Measurements from ENCODE around the gene ELF1. TPM values are rescaled to one million over a fixed set of nuclear protein-coding genes. Genes with fewer than 3 reads are reported as not detected.

The ELF1 gene
- total and polyA plus RNA-seq, 2 experiments from 2014 or later, result 7.0 to 12.7 TPM

- TF ChIP-seq ZNF462 (CRISPR knock-in tag; IDR thresholded peaks at IDR 0.05) (no peak), EZH2phosphoT487 (IDR thresholded peaks at IDR 0.05; ENCODE audit: unreplicated experiment) (no peak), CTCF (conservative IDR thresholded peaks at IDR 0.05; ENCODE audit: low read depth in 2 of 2) (no peak), CREB1 (CRISPR knock-in tag; IDR thresholded peaks at IDR 0.05; ENCODE audit: low read depth) (no peak), STAT1 (IDR thresholded peaks at IDR 0.05; ENCODE audit: unreplicated experiment) (no peak), NANOG (IDR thresholded peaks at IDR 0.05; ENCODE audit: borderline replicate concordance) (no peak)
These were observed 13.7 kb upstream of the ELF1 start (continued) for GRCh38 chr13:41032691-41033376.

GRCh38 chr13:41029629-41030028 is 10.5 kb upstream of the ELF1 start:
- no peaks in the 10 kb centered on the region for H4K20me1 ChIP-seq (replicated peaks; ENCODE audit: insufficient read depth)
- H3K27me3 Mint-ChIP-seq (ENCODE audit: insufficient read depth, low read depth, poor library complexity), result no peaks in the 10 kb centered on the region
- ATAC-seq, result peak; percentile 80
- no peak for TF ChIP-seq NANOG (IDR thresholded peaks at IDR 0.05; ENCODE audit: borderline replicate concordance)
- TF ChIP-seq CTCF (conservative IDR thresholded peaks at IDR 0.05; ENCODE audit: low read depth in 2 of 2), result peak; percentile 71 to 80
- no peak for TF ChIP-seq ZNF331 (CRISPR knock-in tag; IDR thresholded peaks at IDR 0.05; ENCODE audit: low read depth)
- no peak for TF ChIP-seq REST (IDR thresholded peaks at IDR 0.05; ENCODE audit: unreplicated experiment)
- TF ChIP-seq STAT1 (IDR thresholded peaks at IDR 0.05; ENCODE audit: unreplicated experiment), result no peak

More at GRCh38 chr13:41029629-41030028, 10.5 kb upstream of the ELF1 start:
- no peaks in the 10 kb centered on the region for H3K9me2 ChIP-seq (ENCODE audit: insufficient read depth)
- H2AFZ ChIP-seq, result no peak overlapping the region
- peaks cover under 1% of the 10 kb centered on the region for H3K4me1 Mint-ChIP-seq
- no peak overlapping the region for H3K27ac ChIP-seq (ENCODE audit: low read depth)
- H3F3A ChIP-seq (replicated peaks; ENCODE audit: low read depth), result no peaks in the 10 kb centered on the region
- peak; percentile 70 for DNase-seq (ENCODE audit: low spot score)
- H3K36me3 ChIP-seq (ENCODE audit: insufficient read depth), result no peaks in the 10 kb centered on the region
- no peak overlapping the region for H3K4me2 ChIP-seq
- H3K36me3 Mint-ChIP-seq (ENCODE audit: low read depth), result no peaks in the 10 kb centered on the region
- no peaks in the 10 kb centered on the region for H3K9me3 Mint-ChIP-seq
- H3K79me2 ChIP-seq (replicated peaks; ENCODE audit: insufficient read depth), result no peaks in the 10 kb centered on the region
- H3K4me1 ChIP-seq (ENCODE audit: insufficient read depth), result no peaks in the 10 kb centered on the region
- H3K4me3 Mint-ChIP-seq, result no peak overlapping the region
- no peak overlapping the region for H3K27ac Mint-ChIP-seq
- H3K4me3 ChIP-seq, result no peak overlapping the region
- no peaks in the 10 kb centered on the region for H3K27me3 ChIP-seq (ENCODE audit: insufficient read depth)
